A549 (cell line): ENCODE results near the gene MAD1L1.

ENCODE experiments used
- CHD4 ChIP-seq: fragments of 200-600 bp; sonication (generic); IDR thresholded peaks from 2 replicates; pipeline ENCODE4 v1.6.1; 2016; ENCODE audit warnings: antibody characterized with exemption, mild to moderate bottlenecking, borderline replicate concordance
- TF ChIP-seq, protein P1 (sequence below): fragments of 200-600 bp; sonication (generic); IDR thresholded peaks from 2 replicates; pipeline ENCODE4 v1.6.1; 2016; ENCODE audit warnings: antibody characterized with exemption, mild to moderate bottlenecking, moderate library complexity
- TF ChIP-seq, protein P2 (sequence below): fragments of 450-650 bp; IDR thresholded peaks from 2 replicates; pipeline ENCODE4 v1.6.1; 2014; ENCODE audit warnings: antibody characterized with exemption
- TF ChIP-seq, protein P3 (sequence below): fragments of >200 bp; sonication (Bioruptor Twin); formaldehyde crosslinking; IDR thresholded peaks from 3 replicates; pipeline ENCODE4 v1.5.1; 2016

DNA sequence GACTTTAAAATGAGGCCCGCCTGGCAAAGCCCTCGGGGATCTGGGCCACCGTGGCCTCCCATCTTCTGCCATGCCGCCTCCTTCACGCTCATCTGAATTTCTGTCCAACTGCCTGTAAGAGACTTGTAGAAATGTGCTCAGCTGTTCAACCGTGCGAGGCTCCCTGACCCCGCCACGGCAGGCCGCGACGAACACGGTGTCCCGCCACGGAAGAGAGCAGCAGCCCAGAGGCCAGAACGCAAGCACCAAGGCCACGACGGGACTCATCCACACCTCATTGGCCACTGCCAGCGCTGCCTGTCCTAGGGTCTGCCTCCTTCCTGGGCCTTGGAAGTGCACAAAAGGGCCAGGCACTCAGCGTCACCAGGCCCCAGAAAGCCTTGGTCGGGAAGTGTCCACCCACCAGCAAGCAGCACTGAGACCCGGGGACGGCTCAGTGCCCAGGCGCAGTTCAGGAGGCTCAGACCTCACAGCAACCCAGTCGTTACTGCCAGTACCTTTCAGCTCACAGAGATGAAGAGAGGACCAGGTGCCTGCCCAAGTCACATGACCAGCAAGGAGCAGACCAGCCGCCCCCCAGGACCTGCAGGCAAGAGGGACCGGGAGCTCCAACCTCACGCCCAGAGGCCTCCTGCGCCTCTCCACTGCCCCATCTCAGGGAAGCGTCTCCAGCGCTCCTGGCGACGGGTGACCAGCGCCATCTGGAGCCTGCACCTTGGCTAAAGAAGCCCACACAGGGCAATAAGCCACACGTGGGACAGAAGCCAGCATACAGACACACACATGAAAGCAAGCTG, 85.9 kb downstream of the MAD1L1 start:
- TF ChIP-seq, protein P1, sequence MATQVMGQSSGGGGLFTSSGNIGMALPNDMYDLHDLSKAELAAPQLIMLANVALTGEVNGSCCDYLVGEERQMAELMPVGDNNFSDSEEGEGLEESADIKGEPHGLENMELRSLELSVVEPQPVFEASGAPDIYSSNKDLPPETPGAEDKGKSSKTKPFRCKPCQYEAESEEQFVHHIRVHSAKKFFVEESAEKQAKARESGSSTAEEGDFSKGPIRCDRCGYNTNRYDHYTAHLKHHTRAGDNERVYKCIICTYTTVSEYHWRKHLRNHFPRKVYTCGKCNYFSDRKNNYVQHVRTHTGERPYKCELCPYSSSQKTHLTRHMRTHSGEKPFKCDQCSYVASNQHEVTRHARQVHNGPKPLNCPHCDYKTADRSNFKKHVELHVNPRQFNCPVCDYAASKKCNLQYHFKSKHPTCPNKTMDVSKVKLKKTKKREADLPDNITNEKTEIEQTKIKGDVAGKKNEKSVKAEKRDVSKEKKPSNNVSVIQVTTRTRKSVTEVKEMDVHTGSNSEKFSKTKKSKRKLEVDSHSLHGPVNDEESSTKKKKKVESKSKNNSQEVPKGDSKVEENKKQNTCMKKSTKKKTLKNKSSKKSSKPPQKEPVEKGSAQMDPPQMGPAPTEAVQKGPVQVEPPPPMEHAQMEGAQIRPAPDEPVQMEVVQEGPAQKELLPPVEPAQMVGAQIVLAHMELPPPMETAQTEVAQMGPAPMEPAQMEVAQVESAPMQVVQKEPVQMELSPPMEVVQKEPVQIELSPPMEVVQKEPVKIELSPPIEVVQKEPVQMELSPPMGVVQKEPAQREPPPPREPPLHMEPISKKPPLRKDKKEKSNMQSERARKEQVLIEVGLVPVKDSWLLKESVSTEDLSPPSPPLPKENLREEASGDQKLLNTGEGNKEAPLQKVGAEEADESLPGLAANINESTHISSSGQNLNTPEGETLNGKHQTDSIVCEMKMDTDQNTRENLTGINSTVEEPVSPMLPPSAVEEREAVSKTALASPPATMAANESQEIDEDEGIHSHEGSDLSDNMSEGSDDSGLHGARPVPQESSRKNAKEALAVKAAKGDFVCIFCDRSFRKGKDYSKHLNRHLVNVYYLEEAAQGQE: no peak
- TF ChIP-seq, protein P2, sequence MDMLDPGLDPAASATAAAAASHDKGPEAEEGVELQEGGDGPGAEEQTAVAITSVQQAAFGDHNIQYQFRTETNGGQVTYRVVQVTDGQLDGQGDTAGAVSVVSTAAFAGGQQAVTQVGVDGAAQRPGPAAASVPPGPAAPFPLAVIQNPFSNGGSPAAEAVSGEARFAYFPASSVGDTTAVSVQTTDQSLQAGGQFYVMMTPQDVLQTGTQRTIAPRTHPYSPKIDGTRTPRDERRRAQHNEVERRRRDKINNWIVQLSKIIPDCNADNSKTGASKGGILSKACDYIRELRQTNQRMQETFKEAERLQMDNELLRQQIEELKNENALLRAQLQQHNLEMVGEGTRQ: no peak
- TF ChIP-seq, protein P3, sequence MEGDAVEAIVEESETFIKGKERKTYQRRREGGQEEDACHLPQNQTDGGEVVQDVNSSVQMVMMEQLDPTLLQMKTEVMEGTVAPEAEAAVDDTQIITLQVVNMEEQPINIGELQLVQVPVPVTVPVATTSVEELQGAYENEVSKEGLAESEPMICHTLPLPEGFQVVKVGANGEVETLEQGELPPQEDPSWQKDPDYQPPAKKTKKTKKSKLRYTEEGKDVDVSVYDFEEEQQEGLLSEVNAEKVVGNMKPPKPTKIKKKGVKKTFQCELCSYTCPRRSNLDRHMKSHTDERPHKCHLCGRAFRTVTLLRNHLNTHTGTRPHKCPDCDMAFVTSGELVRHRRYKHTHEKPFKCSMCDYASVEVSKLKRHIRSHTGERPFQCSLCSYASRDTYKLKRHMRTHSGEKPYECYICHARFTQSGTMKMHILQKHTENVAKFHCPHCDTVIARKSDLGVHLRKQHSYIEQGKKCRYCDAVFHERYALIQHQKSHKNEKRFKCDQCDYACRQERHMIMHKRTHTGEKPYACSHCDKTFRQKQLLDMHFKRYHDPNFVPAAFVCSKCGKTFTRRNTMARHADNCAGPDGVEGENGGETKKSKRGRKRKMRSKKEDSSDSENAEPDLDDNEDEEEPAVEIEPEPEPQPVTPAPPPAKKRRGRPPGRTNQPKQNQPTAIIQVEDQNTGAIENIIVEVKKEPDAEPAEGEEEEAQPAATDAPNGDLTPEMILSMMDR: no peak
- TF ChIP-seq CHD4: no peak
